Measurements from ENCODE around the gene PTPRA.

GRCh38 chr20:2829376-2829775 lies 43.9 kb upstream of the PTPRA start:
- no peak for TF ChIP-seq CTCF (IDR thresholded peaks at IDR 0.05 in 4 of 5, conservative IDR thresholded peaks at IDR 0.05 in 1 of 5)
- no peak for TF ChIP-seq POLR2A (IDR thresholded peaks at IDR 0.05)

Measured in gastrocnemius medialis (tissue), 4 donors.